GM23248 (cell line): ENCODE measurements around the gene PSMA5.

ENCODE experiments used
- EZH2 ChIP-seq: fragments of 200-600 bp; sonication (generic); IDR thresholded peaks from 2 replicates; pipeline ENCODE4 v1.6.1; 2018; ENCODE audit warnings: antibody characterized with exemption, mild to moderate bottlenecking; ENCODE audit not compliant: insufficient read depth, poor library complexity, severe bottlenecking
- EZH2phosphoT487 ChIP-seq: fragments of 200-600 bp; sonication (generic); IDR thresholded peaks from 2 replicates; pipeline ENCODE4 v1.6.1; 2018; ENCODE audit warnings: antibody characterized with exemption, moderate library complexity, mild to moderate bottlenecking, low read depth; ENCODE audit not compliant: insufficient read depth

DNA sequence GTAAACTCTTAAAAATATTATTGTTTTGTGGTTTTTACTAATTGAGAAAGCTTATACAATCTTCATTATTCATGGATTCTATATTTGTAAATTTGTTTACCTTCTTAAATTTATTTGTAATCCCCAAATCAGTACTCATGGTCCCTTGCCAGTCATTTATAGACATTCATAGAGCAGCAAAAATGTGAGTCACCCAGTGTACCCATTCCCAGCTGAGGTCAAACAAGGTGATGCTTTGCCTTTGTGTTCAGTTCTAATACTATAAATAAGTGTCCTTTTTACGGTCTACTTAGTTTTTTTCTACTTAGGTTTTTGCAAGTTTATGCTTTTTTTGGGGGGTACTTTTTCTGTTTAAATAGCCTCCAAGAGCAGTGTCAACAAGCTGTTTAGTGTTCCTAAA, 64.6 kb downstream of the PSMA5 start:
- TF ChIP-seq EZH2 (no peak), EZH2phosphoT487 (no peak)
